MM.1S (cell line): ENCODE measurements around the gene OR12D3.

Source experiments
- EZH2 ChIP-seq: fragments of 300-600 bp; sonication (generic); optimal IDR thresholded peaks from 2 replicates; pipeline ENCODE3; 2017; ENCODE audit warnings: low read depth, mild to moderate bottlenecking, antibody characterized with exemption, low read length, mixed read lengths
- TF ChIP-seq, protein P1 (sequence below): fragments of 300-600 bp; sonication (generic); IDR thresholded peaks from 2 replicates; pipeline ENCODE4 v1.5.1; 2016; ENCODE audit warnings: antibody characterized with exemption, low read length, mixed read lengths

DNA sequence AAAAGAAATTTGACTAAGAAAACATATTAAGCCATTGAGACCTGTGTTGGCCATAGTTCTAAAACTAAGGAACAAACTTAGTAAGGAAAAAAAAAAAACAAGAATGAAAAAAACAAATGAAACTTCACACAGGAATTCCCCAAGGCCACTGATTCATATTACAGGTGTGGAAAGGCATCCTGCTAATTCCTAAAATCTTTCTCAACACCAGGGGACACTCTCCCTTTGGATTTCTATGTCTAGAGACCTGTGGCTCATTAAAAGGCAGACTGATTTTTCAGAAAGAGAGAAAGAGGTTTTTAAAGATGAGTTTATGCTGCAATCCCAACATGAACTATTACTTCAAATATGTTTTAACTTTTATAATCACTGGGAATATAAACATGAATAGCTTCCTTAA lies 39.5 kb upstream of the OR12D3 start, which contains the start of gene OR12D1:
- TF ChIP-seq, protein P1, sequence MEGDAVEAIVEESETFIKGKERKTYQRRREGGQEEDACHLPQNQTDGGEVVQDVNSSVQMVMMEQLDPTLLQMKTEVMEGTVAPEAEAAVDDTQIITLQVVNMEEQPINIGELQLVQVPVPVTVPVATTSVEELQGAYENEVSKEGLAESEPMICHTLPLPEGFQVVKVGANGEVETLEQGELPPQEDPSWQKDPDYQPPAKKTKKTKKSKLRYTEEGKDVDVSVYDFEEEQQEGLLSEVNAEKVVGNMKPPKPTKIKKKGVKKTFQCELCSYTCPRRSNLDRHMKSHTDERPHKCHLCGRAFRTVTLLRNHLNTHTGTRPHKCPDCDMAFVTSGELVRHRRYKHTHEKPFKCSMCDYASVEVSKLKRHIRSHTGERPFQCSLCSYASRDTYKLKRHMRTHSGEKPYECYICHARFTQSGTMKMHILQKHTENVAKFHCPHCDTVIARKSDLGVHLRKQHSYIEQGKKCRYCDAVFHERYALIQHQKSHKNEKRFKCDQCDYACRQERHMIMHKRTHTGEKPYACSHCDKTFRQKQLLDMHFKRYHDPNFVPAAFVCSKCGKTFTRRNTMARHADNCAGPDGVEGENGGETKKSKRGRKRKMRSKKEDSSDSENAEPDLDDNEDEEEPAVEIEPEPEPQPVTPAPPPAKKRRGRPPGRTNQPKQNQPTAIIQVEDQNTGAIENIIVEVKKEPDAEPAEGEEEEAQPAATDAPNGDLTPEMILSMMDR: no peak
- TF ChIP-seq EZH2: no peak
